Esophagus (tissue), 2 donors: Measurements from ENCODE around the gene HOXA3. TPM values are rescaled to one million over a fixed set of nuclear protein-coding genes. Genes with fewer than 3 reads are reported as not detected.

Experiments
- H3K27ac ChIP-seq, 2 donors: one replicate each; pipeline ENCODE4 v1.5.1; 2013; ENCODE audit warnings: low read depth in 2 of 2, mild to moderate bottlenecking in 2 of 2, inconsistent platforms in 1 of 2, low read length in 1 of 2, moderate library complexity in 1 of 2
- H3K27me3 ChIP-seq, 2 donors: one replicate each; pipeline ENCODE4 v1.6.1; 2013; ENCODE audit warnings: low read length in 2 of 2, control low read depth in 1 of 2, mild to moderate bottlenecking in 1 of 2; ENCODE audit not compliant: insufficient read depth in 2 of 2, control insufficient read depth in 1 of 2
- H3K36me3 ChIP-seq, 2 donors: one replicate each; pipeline ENCODE4 v1.6.1; 2013; ENCODE audit warnings: low read length in 1 of 2; ENCODE audit not compliant: control insufficient read depth in 2 of 2, insufficient read depth in 2 of 2
- H3K4me1 ChIP-seq, 2 donors: one replicate each; pipeline ENCODE4 v1.6.1; 2013; ENCODE audit warnings: low read length in 1 of 2; ENCODE audit not compliant: control insufficient read depth in 2 of 2, insufficient read depth in 2 of 2
- H3K4me3 ChIP-seq, 2 donors: one replicate each; pipeline ENCODE4 v1.5.1; 2013; ENCODE audit warnings: low read length in 2 of 2, mild to moderate bottlenecking in 2 of 2, low read depth in 1 of 2, moderate library complexity in 1 of 2
- H3K9me3 ChIP-seq, 2 donors: one replicate each; pipeline ENCODE4 v1.6.1; 2013; ENCODE audit warnings: mild to moderate bottlenecking in 2 of 2, low read depth in 1 of 2, low read length in 1 of 2, moderate library complexity in 1 of 2; ENCODE audit not compliant: control insufficient read depth in 2 of 2, insufficient read depth in 1 of 2
- WGBS, 2 donors: extraction: QIAGEN DNeasy Blood & Tissue Kit; methylation state at CpG; one replicate each; pipeline ENCODE4 v1.1.7; 2013; 5-methylcytosine and 5-hydroxymethylcytosine counted together
- polyA plus RNA-seq, 2 donors: library from polyadenylated mRNA; stranded (reverse); fragments of 200-250 nt; gene quantifications; one replicate each; pipeline ENCODE4 v1.2.3, GENCODE V29; 2013
- donor health status: healthy with polysubstance abuse.
- donor health status: Bipolar disorder and iron deficiency.

Gene HOXA3
- polyA plus RNA-seq, 2 donors: 3.3 to 4.3 TPM

DNA sequence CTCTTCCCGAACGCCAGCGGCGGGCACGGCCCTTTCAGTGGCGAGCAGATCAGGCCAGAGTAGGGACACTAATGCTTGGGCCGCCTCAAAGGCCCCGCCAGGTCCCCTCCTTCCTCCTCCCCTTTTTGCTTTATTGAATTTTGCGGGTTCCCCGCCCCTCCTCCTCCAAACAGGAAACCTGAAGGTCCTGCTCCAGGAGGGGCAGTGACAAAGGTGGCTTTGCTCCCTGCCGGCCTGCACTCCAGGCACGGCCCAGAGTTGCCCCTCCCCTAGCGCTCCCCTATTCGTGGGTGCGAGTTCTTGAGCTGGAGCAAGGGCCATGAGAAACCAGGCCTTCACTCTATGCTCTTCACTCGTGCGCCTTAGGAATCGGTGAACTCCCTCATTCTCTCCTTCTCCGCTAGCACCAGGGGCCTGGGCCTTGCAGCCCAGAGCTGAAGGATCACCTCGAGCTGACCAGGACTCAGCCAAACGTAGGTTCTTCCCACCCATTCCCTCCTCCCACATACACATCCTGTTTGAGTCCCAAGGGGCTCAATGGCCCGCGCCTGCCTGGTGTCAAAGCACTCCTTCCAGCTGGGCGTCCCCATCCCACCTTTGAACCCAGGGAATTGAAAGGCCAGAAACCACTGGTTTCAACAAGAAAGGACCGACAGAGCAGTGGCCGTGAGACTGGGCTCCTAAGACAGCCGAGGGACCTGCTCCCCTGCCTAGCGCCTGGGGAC lies 4.2 kb downstream of the HOXA3 start:
- no peaks in the 10 kb centered on the region for H3K9me3 ChIP-seq
- H3K36me3 ChIP-seq: no peaks in the 10 kb centered on the region
- WGBS, 2 donors: 25 to 46% methylated on average over 28 of the region's 28 CpGs
- H3K27me3 ChIP-seq: peaks cover 0 to 10% of the 10 kb centered on the region in 2 donors
- peak overlapping the region; percentile 24 to 48 for H3K4me3 ChIP-seq
- peak overlapping the region in 1 of 2 donors; percentile 12 for H3K27ac ChIP-seq
- H3K4me1 ChIP-seq: peaks cover 0 to 15% of the 10 kb centered on the region in 2 donors

DNA sequence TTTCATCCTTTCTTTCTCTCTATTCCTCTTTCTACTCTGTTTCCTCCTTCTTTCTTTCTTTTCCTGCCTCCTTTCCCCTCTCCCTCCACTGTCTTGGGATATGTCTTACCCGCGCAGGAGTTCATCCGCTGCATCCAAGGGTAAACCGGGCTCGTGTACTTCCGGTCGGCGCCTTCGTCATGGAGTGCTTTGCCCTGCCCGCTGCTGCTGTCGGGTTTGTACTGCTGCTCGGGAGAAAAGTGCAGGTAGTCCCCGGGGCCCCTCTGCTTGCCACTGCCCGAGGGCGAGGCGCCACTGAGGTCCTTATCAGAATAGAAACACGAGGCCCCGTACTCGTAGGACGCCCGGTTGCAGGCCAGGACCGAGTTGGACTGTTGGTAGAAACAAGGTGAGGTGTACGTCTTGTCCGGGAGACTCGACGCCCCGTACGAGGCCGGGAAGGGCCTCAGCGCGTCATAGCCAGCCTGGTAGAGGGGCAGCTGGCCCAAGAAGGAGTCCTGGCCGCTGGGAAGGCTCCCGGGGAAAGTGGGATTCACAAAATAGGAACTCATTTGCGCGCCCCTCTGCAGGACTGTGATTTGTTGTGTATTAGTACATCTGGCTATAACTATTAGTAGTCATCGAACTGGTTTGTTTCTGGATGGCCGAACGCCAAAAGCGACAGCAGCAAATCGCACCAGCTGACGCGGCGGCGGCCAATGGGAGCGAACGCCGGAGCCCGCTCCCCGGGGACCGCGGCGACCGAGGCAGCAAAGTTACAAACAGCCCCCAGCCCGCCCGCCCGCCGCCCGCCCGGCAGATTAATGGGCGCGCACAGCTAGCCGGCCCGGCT lies 5.0 kb downstream of the HOXA3 start, which contains the start of gene HOXA6:
Gene HOXA6 (minus strand): TSS at position 576 of the 832 bp plus-strand sequence. CDS start 25 bp downstream, at position 551.
- H3K4me1 ChIP-seq: peaks cover 0 to 15% of the 10 kb centered on the region in 2 donors
- peak within 1 kb of the TSS; percentile 12 to 39 for H3K27ac ChIP-seq
- peak within 1 kb of the TSS; percentile 36 to 48 for H3K4me3 ChIP-seq
- no peaks in the 10 kb centered on the region for H3K9me3 ChIP-seq
- WGBS, 2 donors: 27 to 34% methylated on average over 51 to 63 of the region's 63 CpGs
- H3K36me3 ChIP-seq: no peaks in the 10 kb centered on the region
- H3K27me3 ChIP-seq: peaks cover 0 to 4% of the 10 kb centered on the region in 2 donors

DNA sequence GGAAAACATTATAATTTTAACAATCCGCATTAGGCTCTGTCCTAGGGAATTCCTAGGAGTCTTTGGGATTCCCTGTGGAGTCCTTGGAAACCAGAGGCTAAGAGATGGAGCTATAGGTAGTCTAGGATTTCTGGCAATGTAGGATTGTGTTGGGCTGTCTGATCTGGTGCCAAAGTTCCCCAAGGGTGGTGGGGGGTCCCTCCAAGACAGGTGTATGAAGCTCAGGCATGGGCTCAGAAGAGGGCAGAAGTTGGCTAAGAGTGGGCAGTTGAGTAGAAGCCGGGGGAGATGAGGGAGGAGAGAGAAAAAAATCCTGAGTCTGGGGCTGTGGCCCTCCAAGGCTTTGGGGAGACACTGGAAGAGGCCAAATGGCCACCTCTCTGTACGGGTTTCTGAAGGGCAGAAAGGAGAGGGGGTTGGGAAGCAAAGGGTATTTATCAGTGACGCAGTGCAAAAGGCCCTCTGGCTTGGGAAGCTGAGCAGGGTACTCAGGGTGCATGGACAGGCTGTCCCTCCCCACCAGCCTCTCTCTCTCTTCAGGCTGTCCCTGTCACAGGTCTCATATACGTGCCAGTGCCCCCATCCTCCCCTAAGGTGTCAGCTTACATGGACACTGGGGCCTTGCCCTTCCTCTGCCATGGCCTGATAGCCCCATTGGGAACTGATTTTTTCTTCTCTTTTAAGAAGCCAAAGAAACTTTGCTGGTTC lies 5.7 kb downstream of the HOXA3 start:
- peaks cover 2 to 12% of the 10 kb centered on the region in 2 donors for H3K4me1 ChIP-seq
- WGBS, 2 donors: 63 to 86% methylated on average over 5 of the region's 5 CpGs
- H3K4me3 ChIP-seq: no peak overlapping the region
- H3K36me3 ChIP-seq: no peaks in the 10 kb centered on the region
- no peak overlapping the region for H3K27ac ChIP-seq
- peaks cover 0 to 2% of the 10 kb centered on the region in 2 donors for H3K27me3 ChIP-seq
- H3K9me3 ChIP-seq: no peaks in the 10 kb centered on the region

DNA sequence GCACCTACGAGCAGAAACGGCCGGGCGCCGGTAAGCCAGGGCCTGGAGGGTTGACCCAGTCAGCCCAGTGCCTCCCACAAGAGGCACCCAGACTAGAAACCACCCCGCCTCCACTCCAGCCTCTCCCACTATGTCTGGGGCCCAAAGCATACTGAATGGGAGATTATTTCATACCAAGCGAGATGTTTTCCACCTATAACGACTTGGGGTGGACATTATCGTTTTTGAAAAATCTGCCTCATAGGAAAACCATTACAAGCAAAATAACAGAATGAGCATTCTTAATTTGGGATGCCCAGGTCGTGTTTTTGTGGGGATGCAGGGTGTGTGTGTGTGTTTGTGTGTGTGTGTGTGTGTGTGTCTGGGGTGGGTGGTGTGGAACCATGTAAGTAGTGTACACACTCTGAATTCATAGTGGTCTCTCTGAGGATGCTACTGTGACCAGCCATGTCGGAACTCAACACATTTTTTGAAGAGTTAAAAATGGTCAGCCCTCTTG lies 6.4 kb downstream of the HOXA3 start:
- Histone ChIP-seq H3K36me3 (no peaks in the 10 kb centered on the region), H3K27me3 (peaks cover 0 to 2% of the 10 kb centered on the region in 2 donors), H3K9me3 (no peaks in the 10 kb centered on the region), H3K27ac (no peak overlapping the region), H3K4me1 (peaks cover 3 to 9% of the 10 kb centered on the region in 2 donors), H3K4me3 (no peak overlapping the region)
- 87 to 89% methylated on average over 11 of the region's 11 CpGs for WGBS, 2 donors

DNA sequence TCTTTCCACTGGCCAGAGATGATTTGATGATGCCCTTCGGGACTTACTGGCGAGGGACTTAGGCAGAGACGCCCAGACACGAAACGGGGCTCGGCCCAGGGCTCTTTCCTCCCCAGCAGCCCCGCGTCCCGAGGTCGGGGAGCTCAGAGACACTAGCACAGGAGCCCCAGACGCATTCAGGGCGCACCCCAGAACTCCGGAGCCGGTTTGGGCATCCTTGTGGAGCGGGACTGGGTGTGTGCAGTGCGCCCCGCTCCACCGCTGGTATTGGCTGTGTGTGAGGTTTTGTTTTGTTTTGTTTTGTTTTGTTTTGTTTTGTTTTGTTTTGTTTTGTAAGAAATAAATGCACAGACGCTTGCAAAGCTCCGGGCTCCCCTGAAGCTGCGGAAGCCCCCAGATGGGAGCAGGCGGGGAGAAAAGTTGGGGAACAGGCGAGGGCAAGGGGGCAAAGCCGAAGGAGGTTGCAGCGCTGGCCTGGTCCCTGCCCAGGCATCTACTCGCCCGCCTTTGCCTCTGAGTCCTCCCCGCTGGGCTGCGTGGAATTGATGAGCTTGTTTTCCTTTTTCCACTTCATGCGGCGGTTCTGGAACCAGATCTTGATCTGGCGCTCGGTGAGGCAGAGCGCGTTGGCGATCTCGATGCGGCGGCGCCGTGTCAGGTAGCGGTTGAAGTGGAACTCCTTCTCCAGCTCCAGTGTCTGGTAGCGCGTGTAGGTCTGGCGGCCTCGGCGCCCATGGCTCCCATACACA lies 7.0 kb downstream of the HOXA3 start:
- no peak overlapping the region for H3K4me3 ChIP-seq

DNA sequence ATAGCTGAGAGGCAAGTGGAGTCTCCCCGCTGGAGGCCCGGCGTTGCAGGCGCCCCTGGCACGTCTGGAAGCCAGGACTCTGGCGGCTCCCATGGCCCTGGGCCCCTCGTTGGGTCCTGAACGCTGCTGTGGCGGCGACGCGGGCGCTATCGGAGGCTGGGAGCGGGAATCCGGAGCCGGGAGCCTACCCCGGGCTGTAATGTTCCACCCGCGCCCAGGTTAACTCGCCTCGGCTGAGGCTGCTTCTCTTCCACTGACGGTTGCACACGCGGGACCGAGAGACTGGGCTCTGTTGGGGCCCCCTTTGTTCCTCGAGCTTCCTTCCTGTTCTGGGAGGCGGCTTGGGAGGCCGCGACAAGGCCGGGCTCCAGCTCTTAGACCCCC lies 7.6 kb downstream of the HOXA3 start:
- Histone ChIP-seq H3K4me3 (peak overlapping the region in 1 of 2 donors; percentile 76), H3K27me3 (peaks cover 0 to 2% of the 10 kb centered on the region in 2 donors), H3K36me3 (no peaks in the 10 kb centered on the region), H3K27ac (no peak overlapping the region), H3K9me3 (no peaks in the 10 kb centered on the region), H3K4me1 (peaks cover 3 to 6% of the 10 kb centered on the region in 2 donors)
- 49 to 61% methylated on average over 31 of the region's 31 CpGs for WGBS, 2 donors

More for the DNA sequence above, 7.0 kb downstream of the HOXA3 start:
- no peaks in the 10 kb centered on the region for H3K36me3 ChIP-seq
- peaks cover 0 to 2% of the 10 kb centered on the region in 2 donors for H3K27me3 ChIP-seq
- WGBS, 2 donors: 64 to 83% methylated on average over 47 of the region's 47 CpGs
- peaks cover 3 to 6% of the 10 kb centered on the region in 2 donors for H3K4me1 ChIP-seq
- no peaks in the 10 kb centered on the region for H3K9me3 ChIP-seq
- no peak overlapping the region for H3K27ac ChIP-seq

DNA sequence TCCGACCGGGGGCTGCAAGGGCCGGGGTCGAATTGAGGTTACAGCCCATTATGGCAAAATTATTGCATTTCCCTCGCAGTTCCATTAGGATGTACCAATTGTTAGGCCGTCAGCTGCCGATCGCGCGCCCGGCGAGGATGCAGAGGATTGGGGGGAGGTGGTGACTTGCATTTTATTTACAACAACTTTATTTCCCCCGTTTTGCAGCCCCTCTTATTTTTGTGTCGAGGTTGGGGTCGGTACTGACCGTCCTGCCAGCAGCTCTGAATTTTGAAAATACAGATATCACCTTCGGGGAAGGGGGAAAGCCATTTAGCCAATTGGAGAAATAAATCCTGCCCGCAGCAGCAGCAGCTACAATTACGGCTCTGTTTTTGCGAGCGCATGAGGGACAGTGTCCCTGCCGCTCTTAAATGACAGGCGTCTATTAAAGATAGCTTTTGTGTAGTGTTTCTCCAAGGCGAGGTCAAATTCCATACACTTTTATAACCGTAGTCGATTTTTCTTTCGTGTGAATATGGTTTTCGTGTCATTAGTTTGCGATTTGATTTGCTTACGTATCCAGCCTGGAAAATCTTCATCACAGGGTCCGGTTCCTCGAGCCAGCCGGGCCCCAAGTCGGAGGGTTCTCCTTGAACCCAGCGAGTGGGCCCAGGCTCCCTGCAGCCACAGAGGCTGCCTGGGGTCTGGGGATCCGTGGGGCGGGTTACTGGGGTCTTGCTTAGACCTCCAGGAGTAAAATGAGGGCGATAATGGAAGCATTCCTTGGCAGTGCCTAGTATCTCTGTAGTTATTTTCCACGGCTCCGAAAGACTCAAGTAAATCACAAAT lies 8.2 kb downstream of the HOXA3 start:
- H3K4me3 ChIP-seq: peak overlapping the region; percentile 22 to 76
- peaks cover 3 to 6% of the 10 kb centered on the region in 2 donors for H3K4me1 ChIP-seq
- peak overlapping the region in 1 of 2 donors; percentile 19 for H3K27ac ChIP-seq
- H3K36me3 ChIP-seq: no peaks in the 10 kb centered on the region
- H3K27me3 ChIP-seq: peaks cover 0 to 2% of the 10 kb centered on the region in 2 donors
- WGBS, 2 donors: 33 to 42% methylated on average over 40 of the region's 40 CpGs
- no peaks in the 10 kb centered on the region for H3K9me3 ChIP-seq
